Endothelial cell of umbilical vein (primary cell): ENCODE data around the gene KCNQ1OT1. TPM values are rescaled to one million over a fixed set of nuclear protein-coding genes. Genes with fewer than 3 reads are reported as not detected.

Experiments used
- BruUV-seq: library from RNA; stranded (reverse); fragments of 400-500 nt; replicated peaks from 2 replicates; lab custom pipeline; 2021; lab: Mats Ljungman, UMichigan
- CTCF ChIA-PET: fragments of 300-600, 350-600 bp; sonication (Branson Sonifier 250); formaldehyde crosslinking; loops from one replicate; lab custom pipeline; 2021; ENCODE audit warnings: antibody characterized with exemption, inconsistent platforms; lab: Charles Lee
- POLR2A ChIA-PET: fragments of 300-600, 350-600 bp; sonication (Branson Sonifier 250); formaldehyde crosslinking; loops from one replicate; lab custom pipeline; 2021; ENCODE audit warnings: antibody characterized with exemption, inconsistent platforms; lab: Charles Lee
- DNase-seq: peaks from one replicate; pipeline ENCODE4 v3.0.0-alpha.2; 2011; ENCODE audit warnings: low read depth, low spot score
- FAIRE-seq: peaks from 2 replicates; lab custom pipeline; 2011; peaks lifted over from hg19 to GRCh38; lab: Jason Lieb, UNC
- H2AFZ ChIP-seq: 2 replicates; pipeline ENCODE4 v1.6.0; 2012; ENCODE audit warnings: low read depth, low read length, control low read depth, inconsistent platforms
- H3K27ac ChIP-seq: 2 replicates; pipeline ENCODE4 v1.5.1; 2011; ENCODE audit warnings: low read depth, mild to moderate bottlenecking, control low read depth, low read length, moderate library complexity; ENCODE audit not compliant: insufficient read depth
- H3K27me3 ChIP-seq, 2 experiments: 2 replicates each; pipeline versions ENCODE4 v1.6.0 to v1.6.1; 2011; ENCODE audit warnings: low read length in 2 of 2, mixed read lengths in 1 of 2; ENCODE audit not compliant: control insufficient read depth in 2 of 2, insufficient read depth in 2 of 2
- H3K36me3 ChIP-seq, 2 experiments: 2 replicates in 1 of 2; 3 replicates in 1 of 2; pipeline ENCODE4 v1.5.1; 2011; ENCODE audit warnings: low read length in 2 of 2, mild to moderate bottlenecking in 1 of 2, moderate library complexity in 1 of 2; ENCODE audit not compliant: control insufficient read depth in 2 of 2, insufficient read depth in 2 of 2; ENCODE audit errors: extremely low read depth in 1 of 2
- H3K4me1 ChIP-seq: 3 replicates; pipeline ENCODE4 v1.5.1; 2011; ENCODE audit warnings: mild to moderate bottlenecking, low read length; ENCODE audit not compliant: control insufficient read depth, insufficient read depth; ENCODE audit errors: extremely low read depth
- H3K4me2 ChIP-seq: 2 replicates; pipeline ENCODE4 v1.6.1; 2011; ENCODE audit warnings: low read length, control low read depth, mixed read lengths; ENCODE audit not compliant: insufficient read depth
- H3K4me3 ChIP-seq, 3 experiments: fragments of 200-600 bp in 1 of 3; sonication (generic), shearing (Covaris generic) in 1 of 3; replicated peaks in 1 of 3; 2 replicates each; pipeline ENCODE4 v1.5.1; 2011 to 2016; ENCODE audit warnings: control low read depth in 3 of 3, low read length in 3 of 3, mild to moderate bottlenecking in 2 of 3, inconsistent platforms in 1 of 3, low read depth in 1 of 3, moderate library complexity in 1 of 3; ENCODE audit not compliant: insufficient read depth in 1 of 3
- H3K79me2 ChIP-seq: 2 replicates; pipeline ENCODE4 v1.6.0; 2012; ENCODE audit warnings: low read length, inconsistent platforms; ENCODE audit not compliant: control insufficient read depth, insufficient read depth
- H3K9ac ChIP-seq: replicated peaks from 2 replicates; pipeline ENCODE3; 2011; ENCODE audit warnings: low read length, control low read depth; ENCODE audit not compliant: insufficient read depth; ENCODE audit errors: extremely low read depth
- H3K9me1 ChIP-seq: replicated peaks from 3 replicates; pipeline ENCODE4 v1.6.0; 2011; ENCODE audit warnings: mild to moderate bottlenecking, low read length; ENCODE audit not compliant: control insufficient read depth, insufficient read depth; ENCODE audit errors: extremely low read depth
- H3K9me3 ChIP-seq: replicated peaks from 2 replicates; pipeline ENCODE4 v1.5.1; 2012; ENCODE audit warnings: low read length, inconsistent platforms; ENCODE audit not compliant: control insufficient read depth, insufficient read depth
- H4K20me1 ChIP-seq: replicated peaks from 2 replicates; pipeline ENCODE3; 2011; ENCODE audit warnings: mild to moderate bottlenecking, low read length; ENCODE audit not compliant: control insufficient read depth, insufficient read depth; ENCODE audit errors: extremely low read depth
- CTCF ChIP-seq, 2 donors: IDR thresholded peaks; 1 replicate in 1 of 2; 2 replicates in 1 of 2; pipeline ENCODE4 v1.5.1; 2011; ENCODE audit warnings: low read length in 2 of 2, mild to moderate bottlenecking in 2 of 2, moderate library complexity in 2 of 2, control low read depth in 1 of 2, inconsistent platforms in 1 of 2, low read depth in 1 of 2; ENCODE audit not compliant: insufficient read depth in 1 of 2; ENCODE audit errors: extremely low read depth in 1 of 2
- EZH2 ChIP-seq: IDR thresholded peaks from 2 replicates; pipeline ENCODE4 v1.6.1; 2012; ENCODE audit warnings: borderline replicate concordance, low read depth, mild to moderate bottlenecking, moderate library complexity, low read length, inconsistent platforms; ENCODE audit not compliant: severe bottlenecking
- FOS ChIP-seq: IDR thresholded peaks from 2 replicates; pipeline ENCODE4 v1.6.1; 2011; ENCODE audit warnings: mild to moderate bottlenecking, low read length, moderate library complexity, borderline replicate concordance; ENCODE audit not compliant: insufficient read depth
- GATA2 ChIP-seq: IDR thresholded peaks from 2 replicates; pipeline ENCODE4 v1.7.0; 2011; ENCODE audit warnings: low read depth, mild to moderate bottlenecking, moderate library complexity, mixed read lengths, low read length; ENCODE audit not compliant: insufficient read length, insufficient read depth
- JUN ChIP-seq: IDR thresholded peaks from 2 replicates; pipeline ENCODE4 v1.6.1; 2011; ENCODE audit warnings: borderline replicate concordance, low read depth; ENCODE audit not compliant: insufficient read length, insufficient read depth
- MYC ChIP-seq: IDR thresholded peaks from one replicate; pipeline ENCODE4 v1.6.1; 2011; ENCODE audit warnings: mild to moderate bottlenecking, low read depth, low read length
- POLR2A ChIP-seq: IDR thresholded peaks from 2 replicates; pipeline ENCODE4 v1.6.1; 2012; ENCODE audit warnings: low read depth, mild to moderate bottlenecking, control low read depth, low read length
- POLR2AphosphoS5 ChIP-seq: IDR thresholded peaks from 2 replicates; pipeline ENCODE4 v1.6.1; 2012; ENCODE audit warnings: low read depth, mild to moderate bottlenecking, control low read depth, low read length, moderate library complexity; ENCODE audit not compliant: insufficient read depth
- dilution Hi-C: fragments of 300-500 bp; cut with MboI; formaldehyde crosslinking; loops from one replicate; pipeline ENCODE4 v1.15.0; 2019; ENCODE audit warnings: low sequenced_read_pairs; ENCODE audit not compliant: extremely low pct_ligation_motif_present
- intact Hi-C: fragments of 100-400 bp; cut with micrococcal nuclease; formaldehyde crosslinking; loops from one replicate; pipeline ENCODE4 v1.10.0; 2022
- polyA plus RNA-seq, 4 experiments: library from polyadenylated mRNA; depleted of rRNA in 3 of 4; stranded (reverse) in 3 of 4; unstranded in 1 of 4; fragments of >200 nt; gene quantifications; 2 replicates each; pipeline versions ENCODE4 v1.2.1 to v1.2.3, GENCODE V29; 2011 to 2012; ENCODE audit warnings: missing spikeins in 1 of 4
- total RNA-seq: library from RNA; stranded (reverse); gene quantifications from 2 replicates; pipeline ENCODE4 v1.2.3, GENCODE V29; 2021
- TF ChIP-seq, protein P1 (sequence below): IDR thresholded peaks from 2 replicates; pipeline ENCODE4 v1.6.1; 2011; ENCODE audit not compliant: insufficient read depth, insufficient read length

The KCNQ1OT1 gene
- total and polyA plus RNA-seq, 2 donors (not counting 3 experiments of a cell fraction or from before 2014, with no cell fraction given), result 0.11 to 1.8 TPM

DNA sequence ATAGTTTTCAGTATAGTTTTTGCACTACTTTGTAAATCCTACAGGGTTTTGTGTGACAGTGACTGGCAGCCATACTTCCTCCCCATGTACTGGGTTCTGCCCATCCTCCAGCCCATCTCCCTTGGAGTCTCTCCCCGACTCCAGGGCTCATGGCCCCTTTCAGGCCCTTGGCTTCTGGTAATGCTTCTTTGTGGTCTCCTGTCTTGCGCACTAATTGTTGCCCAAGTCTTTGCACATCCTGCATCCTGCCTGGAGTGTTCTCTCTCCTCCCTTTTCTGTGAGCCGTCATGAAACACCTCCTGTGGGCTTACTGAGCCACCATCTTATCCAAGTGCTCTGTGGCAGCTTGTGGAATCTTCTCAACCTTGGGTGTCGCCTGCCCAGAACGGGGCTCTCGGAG, 11.4 kb upstream of the KCNQ1OT1 start:
- Histone ChIP-seq H3K27ac (no peak overlapping the region), H3K9me3 (no peaks in the 10 kb centered on the region), H3K9ac (no peak overlapping the region), H3K4me1 (no peaks in the 10 kb centered on the region), H3K4me2 (no peak overlapping the region), H3K27me3 (peaks cover 0 to 2% of the 10 kb centered on the region in 2 experiments), H3K36me3 (no peaks in the 10 kb centered on the region), H3K4me3 (no peak overlapping the region), H4K20me1 (no peaks in the 10 kb centered on the region), H3K79me2 (no peaks in the 10 kb centered on the region), H2AFZ (no peak overlapping the region), H3K9me1 (no peaks in the 10 kb centered on the region)
- BruUV-seq, result no TSS peak
- TF ChIP-seq GATA2 (no peak), MYC (no peak), FOS (no peak), EZH2 (no peak), POLR2A (no peak)
- dilution Hi-C loops (no loop called here), intact Hi-C loops (no loop called here)
- ChIA-PET CTCF (no interaction called here), POLR2A (no interaction called here)
- FAIRE-seq (no peak), DNase-seq (no peak)

- TF ChIP-seq, protein P1, sequence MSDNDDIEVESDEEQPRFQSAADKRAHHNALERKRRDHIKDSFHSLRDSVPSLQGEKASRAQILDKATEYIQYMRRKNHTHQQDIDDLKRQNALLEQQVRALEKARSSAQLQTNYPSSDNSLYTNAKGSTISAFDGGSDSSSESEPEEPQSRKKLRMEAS, result no peak
- TF ChIP-seq EZH2 (no peak), JUN (no peak), GATA2 (no peak), FOS (no peak), POLR2A (no peak), CTCF (IDR thresholded peaks at IDR 0.05; ENCODE audit: extremely low read depth in 1 of 2, insufficient read depth in 1 of 2, low read depth in 1 of 2, low read length in 2 of 2) (no peak), MYC (no peak), POLR2AphosphoS5 (no peak)
- ChIA-PET CTCF (no interaction called here), POLR2A (no interaction called here)
- Histone ChIP-seq H2AFZ (no peak overlapping the region), H3K9me1 (no peaks in the 10 kb centered on the region), H3K27ac (no peak overlapping the region), H3K4me1 (no peaks in the 10 kb centered on the region), H3K36me3 (no peaks in the 10 kb centered on the region), H3K4me3 (no peak overlapping the region), H3K9ac (no peak overlapping the region), H4K20me1 (no peaks in the 10 kb centered on the region), H3K79me2 (no peaks in the 10 kb centered on the region), H3K4me2 (no peak overlapping the region), H3K27me3 (peaks cover 0 to 2% of the 10 kb centered on the region in 2 experiments), H3K9me3 (no peaks in the 10 kb centered on the region)
- no TSS peak for BruUV-seq
- no peak for DNase-seq
- dilution Hi-C loops, result no loop called here
- FAIRE-seq, result no peak
- intact Hi-C loops, result no loop called here
Measured at GRCh38 chr11:2709429-2709828, 9.6 kb upstream of the KCNQ1OT1 start.
